Activated CD4-positive, CD25-positive, alpha-beta regulatory T cell treated with anti-CD3 and anti-CD28 coated beads, Interleukin-2, amount 50 U/mL, for 16 hours (primary cell): Measurements from ENCODE around the gene SURF6.
"Not testable (repeated sequence)": the region's sequence is repeated elsewhere in the genome, so short reads cannot be mapped to it uniquely, and the experiment has no call there.

Experiments used
- DNase-seq: peaks from one replicate; pipeline ENCODE4 v3.0.0-alpha.2; 2020; ENCODE audit warnings: low read depth, low spot score

SURF6 gene

GRCh38 chr9:133299996-133300395, 36.0 kb downstream of the SURF6 start:
- DNase-seq, result not testable (repeated sequence)

GRCh38 chr9:133294257-133294656, 41.7 kb downstream of the SURF6 start:
- DNase-seq, result no peak

- no peak for DNase-seq
Observed at GRCh38 chr9:133290751-133291302, 45.2 kb downstream of the SURF6 start.

GRCh38 chr9:133286523-133286922, 49.5 kb downstream of the SURF6 start:
- no peak for DNase-seq

GRCh38 chr9:133285252-133285775, 50.7 kb downstream of the SURF6 start:
- DNase-seq, result no peak

GRCh38 chr9:133284362-133284761, 51.6 kb downstream of the SURF6 start:
- DNase-seq, result no peak

GRCh38 chr9:133283255-133284032, 52.5 kb downstream of the SURF6 start:
- DNase-seq, result not testable (repeated sequence)

- DNase-seq, result no peak
Observed at GRCh38 chr9:133282464-133283238, 53.3 kb downstream of the SURF6 start.

- DNase-seq, result no peak
Observed at GRCh38 chr9:133280392-133280791, 55.6 kb downstream of the SURF6 start.
